Daoy (cell line): Measurements from ENCODE around the gene MTRF1L. TPM values are rescaled to one million over a fixed set of nuclear protein-coding genes. Genes with fewer than 3 reads are reported as not detected.
A peak's percentile ranks its signal among the peaks of the same experiment; 100 is the strongest.
"Not testable (repeated sequence)": the region's sequence is repeated elsewhere in the genome, so short reads cannot be mapped to it uniquely, and the experiment has no call there.

Experiments
- DNase-seq: peaks from one replicate; pipeline ENCODE4 v3.0.0-alpha.2; 2015; ENCODE audit warnings: low read depth
- total RNA-seq: library from RNA; depleted of rRNA; stranded (reverse); fragments of >200 nt; shearing (Covaris generic); gene quantifications from 2 replicates; pipeline ENCODE4 v1.2.3, GENCODE V29; 2014; rRNA removed

MTRF1L gene
- total RNA-seq, 1 experiment from 2014 or later = 23.5 TPM

- no peak for DNase-seq
Observed at GRCh38 chr6:152969688-152970418, 32.7 kb downstream of the MTRF1L start.

- DNase-seq = not testable (repeated sequence)
Observed at GRCh38 chr6:152966168-152966894, 36.2 kb downstream of the MTRF1L start.

- no peak for DNase-seq
Observed at GRCh38 chr6:152959333-152959732, 43.2 kb downstream of the MTRF1L start.

GRCh38 chr6:152957796-152958195 is 44.7 kb downstream of the MTRF1L start:
- DNase-seq = no peak

GRCh38 chr6:152954443-152954842 is 48.1 kb downstream of the MTRF1L start:
- DNase-seq = no peak

- DNase-seq = peak; percentile 47
Observed at GRCh38 chr6:152952866-152953509, 49.5 kb downstream of the MTRF1L start.

- peak; percentile 72 for DNase-seq
Observed at GRCh38 chr6:152952045-152952444, 50.5 kb downstream of the MTRF1L start.

GRCh38 chr6:152950240-152950639 is 52.3 kb downstream of the MTRF1L start:
- DNase-seq = no peak

- peak; percentile 62 for DNase-seq
Observed at GRCh38 chr6:152948150-152948768, 54.2 kb downstream of the MTRF1L start.

- DNase-seq = no peak
Observed at GRCh38 chr6:152946995-152947394, 55.5 kb downstream of the MTRF1L start.

- no peak for DNase-seq
Observed at GRCh38 chr6:152946484-152946883, 56.0 kb downstream of the MTRF1L start.

- DNase-seq = no peak
Observed at GRCh38 chr6:152943260-152943897, 59.1 kb downstream of the MTRF1L start.

GRCh38 chr6:152942319-152942869 is 60.1 kb downstream of the MTRF1L start:
- no peak for DNase-seq

- DNase-seq = no peak
Observed at GRCh38 chr6:152941746-152942145, 60.8 kb downstream of the MTRF1L start.

Other genes starting within 250 kb of the MTRF1L start
- 64.4 and 80.4 TPM in 2 replicates for gene FBXO5, start 19.7 kb downstream of the MTRF1L start, total RNA-seq
- 8.3 and 8.7 TPM in 2 replicates for gene RGS17, start 128.6 kb upstream of the MTRF1L start, total RNA-seq